B cell (primary cell): Measurements from ENCODE around the gene SLC35E2B. TPM values are rescaled to one million over a fixed set of nuclear protein-coding genes. Genes with fewer than 3 reads are reported as not detected.

Source experiments
- ATAC-seq: fragments of 200-7000 bp; cut with Tn5 transposase; one replicate; pipeline ENCODE4 v1.10.0; 2021; ENCODE audit warnings: low read depth, mild to moderate bottlenecking, moderate number of reproducible peaks, moderate library complexity
- CTCF ChIA-PET: fragments of 350-600 bp; sonication (Branson Sonifier 250); formaldehyde crosslinking; loops from one replicate; lab custom pipeline; 2021; ENCODE audit warnings: antibody characterized with exemption, inconsistent platforms; lab: Charles Lee
- POLR2A ChIA-PET: fragments of 350-600 bp; sonication (Branson Sonifier 250); formaldehyde crosslinking; loops from one replicate; lab custom pipeline; 2021; ENCODE audit warnings: antibody characterized with exemption; lab: Charles Lee
- DNase-seq: peaks from one replicate; pipeline ENCODE4 v3.0.0; 2013
- H2AFZ ChIP-seq: 2 replicates; pipeline ENCODE4 v1.6.1; 2012; ENCODE audit warnings: mild to moderate bottlenecking, low read depth, low read length; ENCODE audit not compliant: insufficient read depth, poor library complexity, severe bottlenecking
- H3K27ac ChIP-seq, 2 donors: 1 replicate in 1 of 2; 2 replicates in 1 of 2; pipeline ENCODE4 v1.5.1; 2012 to 2013; ENCODE audit warnings: low read length in 2 of 2, mild to moderate bottlenecking in 2 of 2, moderate library complexity in 1 of 2
- H3K27me3 ChIP-seq, 4 experiments: fragments of 200-600 bp in 1 of 4; sonication (generic) in 1 of 4; replicated peaks in 1 of 4; 1 replicate in 2 of 4; 2 replicates in 2 of 4; pipeline versions ENCODE4 v1.6.1 to v1.7.0; 2013 to 2016; ENCODE audit warnings: low read length in 3 of 4, mild to moderate bottlenecking in 2 of 4, mixed read lengths in 1 of 4, moderate library complexity in 1 of 4; ENCODE audit not compliant: insufficient read depth in 4 of 4, control insufficient read depth in 3 of 4; ENCODE audit errors: control extremely low read depth in 1 of 4
- H3K36me3 ChIP-seq, 2 experiments: replicated peaks in 1 of 2; 1 replicate in 1 of 2; 2 replicates in 1 of 2; pipeline versions ENCODE4 v1.6.1 to v1.7.1; 2013; ENCODE audit warnings: low read length in 1 of 2; ENCODE audit not compliant: insufficient read depth in 2 of 2, control insufficient read depth in 1 of 2; ENCODE audit errors: control extremely low read depth in 1 of 2, extremely low read depth in 1 of 2
- H3K4me1 ChIP-seq, 2 donors: fragments of 200-600 bp in 1 of 2; sonication (generic) in 1 of 2; 1 replicate in 1 of 2; 2 replicates in 1 of 2; pipeline versions ENCODE4 v1.5.1 to v1.6.1; 2013 to 2017; ENCODE audit warnings: low read length in 2 of 2; ENCODE audit not compliant: control insufficient read depth in 2 of 2, insufficient read depth in 2 of 2
- H3K4me2 ChIP-seq: replicated peaks from 2 replicates; pipeline ENCODE3; 2012; ENCODE audit warnings: mild to moderate bottlenecking, low read depth, low read length; ENCODE audit not compliant: poor library complexity, severe bottlenecking
- H3K4me3 ChIP-seq, 5 experiments: fragments of 200-600 bp in 1 of 5; sonication (generic) in 1 of 5; 1 replicate in 3 of 5; 2 replicates in 2 of 5; pipeline versions ENCODE4 v1.5.1 to v1.7.0; 2011 to 2016; ENCODE audit warnings: low read length in 4 of 5, mild to moderate bottlenecking in 4 of 5, low read depth in 2 of 5, control low read depth in 1 of 5, moderate library complexity in 1 of 5; ENCODE audit not compliant: insufficient read depth in 1 of 5; ENCODE audit errors: control extremely low read depth in 1 of 5, extremely low read depth in 1 of 5
- H3K79me2 ChIP-seq: fragments of 200-600 bp; sonication (generic); one replicate; pipeline ENCODE4 v1.6.0; 2016; ENCODE audit warnings: low read length; ENCODE audit not compliant: control insufficient read depth, insufficient read depth
- H3K9ac ChIP-seq: fragments of 200-600 bp; sonication (generic); 2 replicates; pipeline ENCODE4 v1.6.1; 2017; ENCODE audit warnings: mild to moderate bottlenecking, low read length, moderate library complexity
- H3K9me3 ChIP-seq, 3 donors: one replicate each; pipeline versions ENCODE4 v1.6.1 to v1.7.1; 2013; ENCODE audit warnings: low read length in 2 of 3; ENCODE audit not compliant: control insufficient read depth in 2 of 3, insufficient read depth in 1 of 3; ENCODE audit errors: control extremely low read depth in 1 of 3
- H4K20me1 ChIP-seq: 2 replicates; pipeline ENCODE4 v1.6.0; 2012; ENCODE audit warnings: mild to moderate bottlenecking, low read length; ENCODE audit not compliant: insufficient read depth, control insufficient read depth, poor library complexity, severe bottlenecking
- H3K27ac Mint-ChIP-seq: one replicate; pipeline ENCODE4 v1.8.0; 2021; ENCODE audit warnings: mixed read lengths
- H3K27me3 Mint-ChIP-seq: one replicate; pipeline ENCODE4 v1.8.0; 2021; ENCODE audit warnings: mixed read lengths
- H3K4me1 Mint-ChIP-seq: one replicate; pipeline ENCODE4 v1.8.0; 2021; ENCODE audit warnings: mixed read lengths
- H3K4me3 Mint-ChIP-seq: one replicate; pipeline ENCODE4 v1.8.0; 2021; ENCODE audit warnings: mixed read lengths
- H3K9me3 Mint-ChIP-seq: one replicate; pipeline ENCODE4 v1.8.0; 2022; ENCODE audit warnings: mixed read lengths; ENCODE audit not compliant: insufficient read depth
- CTCF ChIP-seq: fragments of 200-600 bp; IDR thresholded peaks from one replicate; pipeline ENCODE4 v1.8.0; 2022; ENCODE audit warnings: antibody characterized with exemption, mild to moderate bottlenecking
- EZH2 ChIP-seq: IDR thresholded peaks from 2 replicates; pipeline ENCODE4 v1.6.1; 2012; ENCODE audit warnings: borderline replicate concordance, low read depth, mild to moderate bottlenecking, moderate library complexity, low read length; ENCODE audit not compliant: insufficient read depth, poor library complexity, severe bottlenecking
- WGBS: methylation state at CpG from one replicate; pipeline ENCODE4 v1.1.5; 2013; ENCODE audit warnings: missing lambda C conversion rate; ENCODE audit not compliant: insufficient coverage; 5-methylcytosine and 5-hydroxymethylcytosine counted together
- intact Hi-C: fragments of 100-400 bp; cut with micrococcal nuclease; formaldehyde crosslinking; loops from one replicate; pipeline ENCODE4 v1.10.0; 2022
- polyA plus RNA-seq: library from polyadenylated mRNA; depleted of rRNA; stranded (reverse); fragments of >200 nt; gene quantifications from 2 replicates; pipeline ENCODE4 v1.2.3, GENCODE V29; 2012
- total RNA-seq, 2 donors: library from RNA; stranded (reverse); fragments of 120-200 nt in 1 of 2; gene quantifications; 1 replicate in 1 of 2; 2 replicates in 1 of 2; pipeline versions ENCODE4 v1.2.3 to v1.2.4, GENCODE V29; 2013 to 2022

SLC35E2B gene
- total and polyA plus RNA-seq, 2 donors (not counting 1 experiment from before 2014, with no cell fraction given): 64.4 to 107 TPM

GRCh38 chr1:1671365-1672119 lies 21.1 kb downstream of the SLC35E2B start:
- no peak overlapping the region for H3K4me2 ChIP-seq
- ChIA-PET CTCF (no interaction called here), POLR2A (interaction anchor here (0.6 kb wide), 1 partner anchor 40 kb away, joined by 4 read pairs; no protein-coding TSS in a partner anchor)
- intact Hi-C loops: no loop called here
- no peak overlapping the region for H2AFZ ChIP-seq
- ATAC-seq (no peak), DNase-seq (no peak)
- H3K4me3 ChIP-seq: no peak overlapping the region
- peaks cover 1 to 42% of the 10 kb centered on the region in 2 experiments for H3K36me3 ChIP-seq
- Mint-ChIP-seq H3K4me3 (no peak overlapping the region), H3K9me3 (no peaks in the 10 kb centered on the region), H3K27me3 (no peaks in the 10 kb centered on the region), H3K27ac (no peak overlapping the region), H3K4me1 (peaks cover 4% of the 10 kb centered on the region)
- no peaks in the 10 kb centered on the region for H3K4me1 ChIP-seq
- no peak overlapping the region for H3K9ac ChIP-seq
- H3K79me2 ChIP-seq: peaks cover 27% of the 10 kb centered on the region
- no peaks in the 10 kb centered on the region for H4K20me1 ChIP-seq
- no peaks in the 10 kb centered on the region for H3K27me3 ChIP-seq
- no peak for TF ChIP-seq EZH2
- no peak for TF ChIP-seq CTCF
- H3K27ac ChIP-seq: no peak overlapping the region
- no peaks in the 10 kb centered on the region for H3K9me3 ChIP-seq
- WGBS: 92% methylated on average over 21 of the region's 27 CpGs

- Histone ChIP-seq H3K4me3 (no peak overlapping the region), H3K27ac (no peak overlapping the region), H4K20me1 (peaks cover 1% of the 10 kb centered on the region), H3K36me3 (peaks cover 1 to 49% of the 10 kb centered on the region in 2 experiments), H3K79me2 (peaks cover 29% of the 10 kb centered on the region), H3K4me2 (no peak overlapping the region), H3K27me3 (no peaks in the 10 kb centered on the region), H3K9me3 (no peaks in the 10 kb centered on the region), H3K4me1 (no peaks in the 10 kb centered on the region), H2AFZ (no peak overlapping the region), H3K9ac (no peak overlapping the region)
- WGBS: 98% methylated on average over 24 of the region's 24 CpGs
- Mint-ChIP-seq H3K27me3 (no peaks in the 10 kb centered on the region), H3K27ac (no peak overlapping the region), H3K9me3 (no peaks in the 10 kb centered on the region), H3K4me1 (peaks cover 4% of the 10 kb centered on the region), H3K4me3 (no peak overlapping the region)
- TF ChIP-seq CTCF: no peak
- POLR2A ChIA-PET: interaction anchor here (0.6 kb wide), 1 partner anchor 39 kb away, joined by 4 read pairs; no protein-coding TSS in a partner anchor
- intact Hi-C loops: no loop called here
- ATAC-seq (no peak), DNase-seq (no peak)
- CTCF ChIA-PET: no interaction called here
Observed at GRCh38 chr1:1670866-1671265, 21.7 kb downstream of the SLC35E2B start.
